Ovary (tissue), 9 donors: ENCODE data around the gene CA11. TPM values are rescaled to one million over a fixed set of nuclear protein-coding genes. Genes with fewer than 3 reads are reported as not detected.
A peak's percentile ranks its signal among the peaks of the same experiment; 100 is the strongest.

Source experiments
- DNase-seq, 5 donors: peaks; one replicate each; pipeline ENCODE4 v3.0.0-alpha.2; 2019 to 2020
- H3K27ac ChIP-seq, 2 donors: fragments of 200-600 bp; one replicate each; pipeline versions ENCODE4 v1.5.1 to v1.8.0; 2019 to 2022
- H3K27me3 ChIP-seq: fragments of 200-600 bp; one replicate; pipeline ENCODE4 v1.8.0; 2022
- H3K36me3 ChIP-seq: fragments of 200-600 bp; sonication (generic); one replicate; pipeline ENCODE4 v1.5.1; 2019
- H3K4me1 ChIP-seq: one replicate; pipeline ENCODE4 v1.8.1; 2013; ENCODE audit warnings: mild to moderate bottlenecking, moderate library complexity; ENCODE audit not compliant: insufficient read depth
- H3K4me3 ChIP-seq: fragments of 200-600 bp; sonication (generic); one replicate; pipeline ENCODE4 v1.5.1; 2017
- H3K9me3 ChIP-seq, 2 donors: fragments of 200-600 bp in 1 of 2; sonication (generic) in 1 of 2; one replicate each; pipeline versions ENCODE4 v1.5.1 to v1.8.1; 2013 to 2019; ENCODE audit warnings: mild to moderate bottlenecking in 1 of 2, moderate library complexity in 1 of 2
- EP300 ChIP-seq: sonication (generic); formaldehyde crosslinking; IDR thresholded peaks from one replicate; pipeline ENCODE4 v1.6.1; 2017; ENCODE audit warnings: antibody characterized with exemption
- POLR2A ChIP-seq: fragments of 450-650 bp; IDR thresholded peaks from one replicate; pipeline ENCODE4 v1.6.1; 2017; ENCODE audit warnings: antibody characterized with exemption, mild to moderate bottlenecking, moderate library complexity
- WGBS, 3 donors: extraction: QIAGEN DNeasy Blood & Tissue Kit in 1 of 3; methylation state at CpG; one replicate each; pipeline versions ENCODE4 v1.1.5 to v1.1.7; 2013 to 2017; 5-methylcytosine and 5-hydroxymethylcytosine counted together
- intact Hi-C, 4 donors: fragments of 100-400 bp; cut with DNase I; formaldehyde crosslinking; loops; one replicate each; pipeline versions ENCODE4 v1.11.0 to v1.15.1; 2022 to 2023
- polyA plus RNA-seq, 2 donors: library from polyadenylated mRNA; stranded (reverse); fragments of 200-250 nt in 1 of 2; fragments of 350-450 nt in 1 of 2; fragmentation: Illumina TruSeq in 1 of 2; extraction: RNeasy Lipid Tissue Mini Kit (QIAGEN cat#74804) in 1 of 2; gene quantifications; one replicate each; pipeline ENCODE4 v1.2.3, GENCODE V29; 2013 to 2014
- total RNA-seq, 7 donors: library from RNA; depleted of rRNA in 2 of 7; stranded (reverse); fragments of >200 nt in 2 of 7; fragmentation: NEBNext Ultra II Directional in 3 of 7; extraction: Animal tissue kit (Norgen Biotek cat#: 25700) in 3 of 7; gene quantifications; one replicate each; pipeline versions ENCODE4 v1.1.0 to v1.2.4, GENCODE V29; 2016 to 2023
- TF ChIP-seq, protein P1 (sequence below), 3 donors: fragments of 450-650 bp in 2 of 3; fragments of 200-600 bp in 1 of 3; IDR thresholded peaks; one replicate each; pipeline versions ENCODE4 v1.5.1 to v1.8.0; 2016 to 2022; ENCODE audit warnings: antibody characterized with exemption in 3 of 3, mild to moderate bottlenecking in 1 of 3
- donor health status: DM: no; HTN: no; CAD: no; lungs with moderate emphysema.
- donor health status: DM: no; HTN: no; CAD: no.
- donor health status: Bipolar disorder and iron deficiency.
- donor health status: DM: yes; HTN: yes; CAD: no.
- donor health status: DM: no; HTN: no; CAD: no.
- donor health status: DM: yes; HTN: yes; CAD: no.

The CA11 gene
- total and polyA plus RNA-seq, 9 donors: 14.9 to 53.1 (median 43.1) TPM

DNA sequence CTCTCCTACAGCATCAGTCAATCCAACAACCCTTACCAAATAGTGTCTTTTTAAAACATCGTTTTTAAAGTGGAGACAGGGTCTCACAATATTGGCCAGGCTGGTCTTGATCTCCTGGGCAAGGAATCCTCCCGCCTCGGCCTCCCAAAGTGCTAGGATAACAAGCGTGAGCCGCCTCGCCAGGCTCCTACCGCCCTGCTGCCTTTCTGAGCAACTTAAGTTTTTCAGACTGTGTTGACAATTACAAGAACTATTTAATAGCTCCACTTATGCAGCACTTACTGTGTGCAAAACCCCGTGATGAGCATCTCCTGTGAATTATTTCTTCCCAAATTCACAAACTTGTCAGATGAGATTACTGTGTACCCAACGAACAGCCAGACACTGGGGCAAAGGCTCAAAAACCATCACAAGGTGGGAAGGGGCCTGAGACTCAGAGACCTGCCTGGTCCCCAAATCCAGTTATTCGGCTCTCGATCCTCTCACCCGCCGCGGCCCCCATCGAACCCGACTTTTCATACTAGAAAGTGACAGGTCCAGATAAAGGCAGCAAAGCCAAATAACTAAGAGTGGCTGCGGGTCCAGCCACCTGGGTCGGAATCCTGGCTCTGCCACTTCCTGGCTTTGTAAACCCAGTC, 27.6 kb downstream of the CA11 start:
- intact Hi-C loops: loop anchor here in 2 of 4 donors (10.0 kb wide), 2 partner anchors 134 to 294 kb away; partner anchors contain the start of gene EMP3 (in 1 of the 2)
- Histone ChIP-seq H3K9me3 (no peaks in the 10 kb centered on the region), H3K27ac (peak overlapping the region; percentile 38 to 54), H3K4me1 (peaks cover 5% of the 10 kb centered on the region), H3K36me3 (no peaks in the 10 kb centered on the region), H3K27me3 (no peaks in the 10 kb centered on the region), H3K4me3 (peak overlapping the region; percentile 74)
- TF ChIP-seq EP300 (no peak), POLR2A (no peak)
- TF ChIP-seq, protein P1, sequence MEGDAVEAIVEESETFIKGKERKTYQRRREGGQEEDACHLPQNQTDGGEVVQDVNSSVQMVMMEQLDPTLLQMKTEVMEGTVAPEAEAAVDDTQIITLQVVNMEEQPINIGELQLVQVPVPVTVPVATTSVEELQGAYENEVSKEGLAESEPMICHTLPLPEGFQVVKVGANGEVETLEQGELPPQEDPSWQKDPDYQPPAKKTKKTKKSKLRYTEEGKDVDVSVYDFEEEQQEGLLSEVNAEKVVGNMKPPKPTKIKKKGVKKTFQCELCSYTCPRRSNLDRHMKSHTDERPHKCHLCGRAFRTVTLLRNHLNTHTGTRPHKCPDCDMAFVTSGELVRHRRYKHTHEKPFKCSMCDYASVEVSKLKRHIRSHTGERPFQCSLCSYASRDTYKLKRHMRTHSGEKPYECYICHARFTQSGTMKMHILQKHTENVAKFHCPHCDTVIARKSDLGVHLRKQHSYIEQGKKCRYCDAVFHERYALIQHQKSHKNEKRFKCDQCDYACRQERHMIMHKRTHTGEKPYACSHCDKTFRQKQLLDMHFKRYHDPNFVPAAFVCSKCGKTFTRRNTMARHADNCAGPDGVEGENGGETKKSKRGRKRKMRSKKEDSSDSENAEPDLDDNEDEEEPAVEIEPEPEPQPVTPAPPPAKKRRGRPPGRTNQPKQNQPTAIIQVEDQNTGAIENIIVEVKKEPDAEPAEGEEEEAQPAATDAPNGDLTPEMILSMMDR (IDR thresholded peaks at IDR 0.05): no peak
- WGBS, 3 donors: 0 to 1% (median 1%) methylated on average over 18 of the region's 18 CpGs
- DNase-seq: peak in 2 of 5 donors; percentile 46 to 56

DNA sequence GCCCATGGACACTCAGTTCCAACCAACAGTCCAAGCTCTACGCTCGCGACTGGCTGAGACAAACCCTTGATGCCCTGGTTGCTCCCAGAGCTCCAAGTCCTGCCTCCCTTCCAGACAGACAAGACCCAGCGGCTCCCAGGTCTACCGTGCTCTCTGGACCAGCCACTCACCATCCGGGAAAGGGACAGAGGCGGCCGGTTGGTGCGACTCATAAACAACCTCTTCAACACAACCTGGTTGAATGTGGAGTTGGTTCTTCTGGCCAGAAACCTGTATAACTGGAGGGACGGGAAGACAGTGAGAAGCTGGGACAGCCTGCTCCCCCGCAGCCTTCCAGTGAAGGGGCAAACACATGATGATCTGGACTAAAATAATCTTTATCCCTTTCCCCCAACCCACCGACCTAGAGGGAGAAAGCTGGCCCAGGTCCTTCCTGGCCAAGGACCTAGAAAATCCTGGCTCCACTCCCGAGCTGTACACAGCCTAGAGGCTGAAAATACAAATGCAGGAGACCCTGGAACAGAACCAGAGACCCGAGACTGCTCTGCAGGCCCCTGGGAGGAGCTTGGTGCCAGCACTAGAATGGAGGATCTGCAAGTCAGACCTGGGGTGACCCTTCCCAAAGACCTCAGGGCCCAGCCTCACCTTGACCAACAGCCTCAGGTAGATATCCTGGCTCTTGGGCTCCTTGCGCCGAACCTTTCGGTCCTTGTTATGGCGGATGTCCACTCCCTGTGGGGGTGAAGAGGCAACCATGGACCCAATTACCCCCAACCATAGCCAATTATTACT, 28.6 kb downstream of the CA11 start:
- Histone ChIP-seq H3K27me3 (no peaks in the 10 kb centered on the region), H3K4me1 (peaks cover 4% of the 10 kb centered on the region), H3K4me3 (no peak overlapping the region), H3K27ac (no peak overlapping the region), H3K36me3 (no peaks in the 10 kb centered on the region), H3K9me3 (no peaks in the 10 kb centered on the region)
- TF ChIP-seq, protein P1 (IDR thresholded peaks at IDR 0.05): no peak
- TF ChIP-seq EP300: no peak
- no peak for TF ChIP-seq POLR2A
- peak in 2 of 5 donors; percentile 61 to 65 for DNase-seq
- WGBS, 3 donors: 27 to 49% (median 29%) methylated on average over 18 of the region's 18 CpGs
- intact Hi-C loops: loop anchor here in 2 of 4 donors (10.0 kb wide), 2 partner anchors 133 to 293 kb away; partner anchors contain the start of gene EMP3 (in 1 of the 2)

DNA sequence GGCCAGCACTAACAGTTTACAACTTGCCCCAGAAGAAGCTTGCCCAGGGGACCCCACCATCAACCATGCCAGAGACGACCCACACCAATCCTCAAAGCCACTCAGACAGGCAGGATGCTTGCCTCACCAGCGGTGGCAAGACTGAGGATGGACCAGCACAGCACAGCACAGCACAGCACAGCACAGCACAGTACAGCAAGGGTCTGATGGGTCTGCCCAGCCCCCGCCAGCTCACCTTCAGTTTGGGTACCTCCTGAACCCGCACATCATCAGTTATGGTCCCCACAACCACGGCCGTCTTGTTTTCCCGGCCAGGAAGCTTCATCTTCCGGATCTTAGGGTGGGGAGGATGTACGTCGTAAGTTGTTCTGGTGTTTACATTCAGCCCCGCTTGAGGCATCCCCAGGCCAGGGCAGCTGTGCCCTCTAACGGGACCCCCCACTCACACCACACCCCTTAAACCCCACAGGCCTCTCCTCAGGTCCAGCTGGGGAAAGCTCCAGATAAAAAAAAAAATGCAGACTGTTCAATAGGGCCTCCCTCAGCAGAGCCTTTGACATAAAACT, 29.4 kb downstream of the CA11 start:
- no peaks in the 10 kb centered on the region for H3K36me3 ChIP-seq
- no peaks in the 10 kb centered on the region for H3K9me3 ChIP-seq
- DNase-seq: peak in 1 of 5 donors; percentile 43
- H3K27ac ChIP-seq: no peak overlapping the region
- intact Hi-C loops: loop anchor here in 2 of 4 donors (10.0 kb wide), 2 partner anchors 132 to 292 kb away; partner anchors contain the start of gene EMP3 (in 1 of the 2)
- TF ChIP-seq, protein P1 (IDR thresholded peaks at IDR 0.05): no peak
- TF ChIP-seq POLR2A (no peak), EP300 (no peak)
- H3K4me3 ChIP-seq: no peak overlapping the region
- 49 to 58% (median 55%) methylated on average over 12 of the region's 12 CpGs for WGBS, 3 donors
- H3K4me1 ChIP-seq: peaks cover 4% of the 10 kb centered on the region
- no peaks in the 10 kb centered on the region for H3K27me3 ChIP-seq

DNA sequence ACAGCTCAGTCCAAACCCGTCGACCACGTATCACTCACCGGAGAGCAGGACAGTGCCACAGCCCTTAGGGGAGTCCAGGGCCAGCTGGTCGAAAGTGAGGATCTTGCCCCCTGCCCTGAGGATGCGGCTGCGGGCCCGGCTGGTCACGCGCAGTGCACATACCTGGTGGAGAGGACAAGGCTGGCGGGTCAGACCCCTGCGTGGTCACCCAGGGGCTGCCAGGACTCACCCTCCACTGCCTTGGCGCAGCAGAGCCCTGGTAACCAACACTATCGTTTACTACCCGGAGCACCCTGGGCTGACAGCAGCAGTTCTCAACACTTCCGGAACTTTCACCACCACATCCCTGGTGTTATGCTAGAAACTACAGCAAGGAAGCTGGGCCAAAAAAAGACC, 29.9 kb downstream of the CA11 start:
- peaks cover 4% of the 10 kb centered on the region for H3K4me1 ChIP-seq
- peak in 1 of 5 donors; percentile 47 for DNase-seq
- TF ChIP-seq, protein P1 (IDR thresholded peaks at IDR 0.05): no peak
- TF ChIP-seq EP300 (no peak), POLR2A (no peak)
- no peaks in the 10 kb centered on the region for H3K27me3 ChIP-seq
- H3K27ac ChIP-seq: no peak overlapping the region
- H3K36me3 ChIP-seq: no peaks in the 10 kb centered on the region
- intact Hi-C loops: loop anchor here in 2 of 4 donors (10.0 kb wide), 2 partner anchors 131 to 291 kb away; partner anchors contain the start of gene EMP3 (in 1 of the 2)
- no peak overlapping the region for H3K4me3 ChIP-seq
- H3K9me3 ChIP-seq: no peaks in the 10 kb centered on the region
- 69 to 77% (median 73%) methylated on average over 8 to 16 of the region's 16 CpGs for WGBS, 3 donors
